A673 (cell line): ENCODE results near the gene PRKG1.

Source experiments
- CTCF ChIP-seq: fragments of 300-800, 200-600 bp; sonication (generic); conservative IDR thresholded peaks from 2 replicates; pipeline ENCODE4 v1.5.1; 2017; ENCODE audit warnings: low read depth, mild to moderate bottlenecking, antibody characterized with exemption, low read length, moderate library complexity, mixed read lengths
- EZH2 ChIP-seq: fragments of 200-600 bp; sonication (generic); IDR thresholded peaks from 2 replicates; pipeline ENCODE4 v1.6.1; 2017; ENCODE audit warnings: borderline replicate concordance, low read depth, mild to moderate bottlenecking, mixed read lengths, antibody characterized with exemption, low read length; ENCODE audit not compliant: poor library complexity, severe bottlenecking

- TF ChIP-seq CTCF (no peak), EZH2 (no peak)
Measured at GRCh38 chr10:51698473-51699063, 624.3 kb downstream of the PRKG1 start.
